HCT116 (cell line): ENCODE measurements around the gene PRKAG1. TPM values are rescaled to one million over a fixed set of nuclear protein-coding genes. Genes with fewer than 3 reads are reported as not detected.

Source experiments
- ATAC-seq: fragments of 200-7000 bp; cut with Tn5 transposase; 2 replicates; pipeline ENCODE4 v1.9.1; 2020; ENCODE audit warnings: mild to moderate bottlenecking, moderate library complexity
- BruUV-seq: library from RNA; stranded (reverse); fragments of 400-500 nt; replicated peaks from 2 replicates; lab custom pipeline; 2021; lab: Mats Ljungman, UMichigan
- CTCF ChIA-PET: fragments of 300-600 bp; sonication (Branson Sonifier 250); formaldehyde crosslinking; loops from one replicate; lab custom pipeline; 2021; ENCODE audit warnings: antibody characterized with exemption; lab: Charles Lee
- POLR2A ChIA-PET: fragments of 300-600, 350-600 bp; sonication (Branson Sonifier 250); formaldehyde crosslinking; loops from one replicate; lab custom pipeline; 2021; ENCODE audit warnings: antibody characterized with exemption; lab: Charles Lee
- RAD21 ChIA-PET, 2 experiments: fragments of 300-600 bp; sonication (Branson Sonifier 250); formaldehyde crosslinking; loops; one replicate each; lab custom pipeline; 2023; ENCODE audit warnings: low total read pairs in 2 of 2; ENCODE audit not compliant: uncharacterized antibody in 2 of 2, unreplicated experiment in 2 of 2, low non-redundant PET in 1 of 2; lab: Charles Lee
- DNase-seq: peaks from one replicate; pipeline ENCODE4 v3.0.0-alpha.2; 2010; ENCODE audit warnings: low read depth, low spot score
- H2AFZ ChIP-seq: fragments of 200-600 bp; shearing (Covaris generic), sonication (generic); 2 replicates; pipeline ENCODE4 v1.6.1; 2017; ENCODE audit warnings: low read depth, mixed run types, mixed read lengths, antibody characterized with exemption, low read length; ENCODE audit not compliant: poor library complexity, severe bottlenecking
- H3K27ac ChIP-seq: 2 replicates; pipeline ENCODE4 v1.5.1; 2012; ENCODE audit warnings: low read depth, low read length
- H3K27me3 ChIP-seq: fragments of 200-600 bp; sonication (generic); 2 replicates; pipeline ENCODE4 v1.6.1; 2016; ENCODE audit warnings: mixed run types, low read length, mixed read lengths; ENCODE audit not compliant: insufficient read depth
- H3K36me3 ChIP-seq, 2 experiments: fragments of 200-500 bp in 1 of 2; fragments of 200-600 bp in 1 of 2; sonication (Bioruptor generic) in 1 of 2; sonication (generic) in 1 of 2; 2 replicates each; pipeline versions ENCODE4 v1.5.1 to v1.6.1; 2014 to 2016; ENCODE audit warnings: low read length in 2 of 2, inconsistent platforms in 1 of 2, mixed read lengths in 1 of 2, mixed run types in 1 of 2; ENCODE audit not compliant: insufficient read depth in 2 of 2, control insufficient read depth in 1 of 2
- H3K4me1 ChIP-seq, 2 experiments: fragments of 200-600 bp in 1 of 2; sonication (generic) in 1 of 2; 2 replicates each; pipeline versions ENCODE4 v1.5.1 to v1.6.1; 2012 to 2017; ENCODE audit warnings: low read length in 2 of 2, inconsistent platforms in 1 of 2, mild to moderate bottlenecking in 1 of 2, mixed read lengths in 1 of 2, mixed run types in 1 of 2, moderate library complexity in 1 of 2; ENCODE audit not compliant: insufficient read depth in 2 of 2, control insufficient read depth in 1 of 2
- H3K4me2 ChIP-seq: fragments of 200-600 bp; sonication (generic); 2 replicates; pipeline ENCODE4 v1.6.1; 2017; ENCODE audit warnings: mixed run types, low read length, mixed read lengths
- H3K4me3 ChIP-seq, 2 experiments: fragments of 200-600 bp in 1 of 2; sonication (generic) in 1 of 2; replicated peaks in 1 of 2; 2 replicates each; pipeline ENCODE4 v1.5.1; 2011 to 2016; ENCODE audit warnings: low read length in 2 of 2, control low read depth in 1 of 2, low read depth in 1 of 2, mild to moderate bottlenecking in 1 of 2, mixed read lengths in 1 of 2, mixed run types in 1 of 2
- H3K79me2 ChIP-seq: fragments of 200-600 bp; sonication (generic); 2 replicates; pipeline ENCODE4 v1.6.1; 2017; ENCODE audit warnings: mild to moderate bottlenecking, mixed run types, low read length, moderate library complexity, mixed read lengths; ENCODE audit not compliant: insufficient read depth
- H3K9ac ChIP-seq: fragments of 200-600 bp; sonication (generic); 2 replicates; pipeline ENCODE4 v1.6.1; 2016; ENCODE audit warnings: low read length, mixed read lengths
- H3K9me2 ChIP-seq: fragments of 200-600 bp; sonication (generic), shearing (Covaris generic); 2 replicates; pipeline ENCODE4 v1.6.1; 2017; ENCODE audit warnings: mixed run types, mild to moderate bottlenecking, moderate library complexity; ENCODE audit not compliant: insufficient read depth
- H3K9me3 ChIP-seq, 2 experiments: fragments of 200-500 bp in 1 of 2; fragments of 200-600 bp in 1 of 2; sonication (Bioruptor generic) in 1 of 2; sonication (generic) in 1 of 2; 2 replicates each; pipeline ENCODE4 v1.6.1; 2014 to 2017; ENCODE audit warnings: low read length in 2 of 2, mixed read lengths in 2 of 2, inconsistent platforms in 1 of 2, low read depth in 1 of 2, mild to moderate bottlenecking in 1 of 2, mixed run types in 1 of 2, moderate library complexity in 1 of 2; ENCODE audit not compliant: control insufficient read depth in 1 of 2, insufficient read depth in 1 of 2
- H4K20me1 ChIP-seq: fragments of 200-600 bp; sonication (generic), shearing (Covaris generic); 2 replicates; pipeline ENCODE4 v1.6.1; 2017; ENCODE audit warnings: mixed run types, mild to moderate bottlenecking, moderate library complexity; ENCODE audit not compliant: insufficient read depth
- CEBPB ChIP-seq: IDR thresholded peaks from 2 replicates; pipeline ENCODE4 v1.6.1; 2012; ENCODE audit warnings: low read depth
- CTCF ChIP-seq, 3 experiments: fragments of 200-600 bp in 1 of 3; sonication (generic) in 1 of 3; IDR thresholded peaks in 2 of 3; conservative IDR thresholded peaks in 1 of 3; 2 replicates each; pipeline ENCODE4 v1.5.1; 2012 to 2017; ENCODE audit warnings: low read depth in 2 of 3, low read length in 2 of 3, antibody characterized with exemption in 1 of 3, borderline replicate concordance in 1 of 3, control low read depth in 1 of 3, mild to moderate bottlenecking in 1 of 3, mixed read lengths in 1 of 3, mixed run types in 1 of 3, moderate library complexity in 1 of 3; ENCODE audit not compliant: insufficient read depth in 1 of 3
- EGR1 ChIP-seq: IDR thresholded peaks from 2 replicates; pipeline ENCODE4 v1.6.1; 2012; ENCODE audit warnings: low read depth
- ELF1 ChIP-seq: IDR thresholded peaks from 2 replicates; pipeline ENCODE4 v1.6.1; 2012; ENCODE audit warnings: low read depth, borderline replicate concordance
- FOSL1 ChIP-seq: IDR thresholded peaks from 2 replicates; pipeline ENCODE4 v1.6.1; 2012; ENCODE audit warnings: low read depth
- POLR2A ChIP-seq: IDR thresholded peaks from 2 replicates; pipeline ENCODE4 v1.7.0; 2011; ENCODE audit warnings: borderline replicate concordance; ENCODE audit not compliant: insufficient read depth, insufficient read length; ENCODE audit errors: extremely low read depth
- POLR2AphosphoS5 ChIP-seq: IDR thresholded peaks from 2 replicates; pipeline ENCODE4 v1.6.1; 2011; ENCODE audit warnings: mild to moderate bottlenecking, low read depth, low read length, moderate library complexity
- RAD21 ChIP-seq: IDR thresholded peaks from 2 replicates; pipeline ENCODE4 v1.6.1; 2012; ENCODE audit warnings: low read depth, mild to moderate bottlenecking
- SIN3A ChIP-seq: IDR thresholded peaks from 2 replicates; pipeline ENCODE4 v1.6.1; 2012; ENCODE audit warnings: low read depth
- SRF ChIP-seq: IDR thresholded peaks from 2 replicates; pipeline ENCODE4 v1.6.1; 2012; ENCODE audit warnings: low read depth
- ZFX ChIP-seq: fragments of 450-650 bp; IDR thresholded peaks from 2 replicates; pipeline ENCODE4 v1.6.1; 2017
- intact Hi-C: fragments of 100-400 bp; cut with micrococcal nuclease; formaldehyde crosslinking; loops from 2 replicates; pipeline ENCODE4 v1.10.0; 2022
- total RNA-seq: library from RNA; stranded (reverse); gene quantifications from one replicate; pipeline ENCODE4 v1.2.1, GENCODE V29; 2021; ENCODE audit not compliant: unreplicated experiment
- TF ChIP-seq, protein P1 (sequence below): IDR thresholded peaks from 2 replicates; pipeline ENCODE4 v1.6.1; 2012

The PRKAG1 gene
- total RNA-seq, 1 experiment from 2014 or later: 64.6 TPM

GRCh38 chr12:49049566-49050224 lies 31.1 kb upstream of the PRKAG1 start:
- no peak for TF ChIP-seq POLR2AphosphoS5
- TF ChIP-seq CEBPB: no peak
- TF ChIP-seq RAD21: no peak
- TF ChIP-seq, protein P1, sequence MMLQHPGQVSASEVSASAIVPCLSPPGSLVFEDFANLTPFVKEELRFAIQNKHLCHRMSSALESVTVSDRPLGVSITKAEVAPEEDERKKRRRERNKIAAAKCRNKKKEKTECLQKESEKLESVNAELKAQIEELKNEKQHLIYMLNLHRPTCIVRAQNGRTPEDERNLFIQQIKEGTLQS: no peak
- TF ChIP-seq SRF: no peak
- TF ChIP-seq POLR2A: no peak
- TF ChIP-seq ELF1: no peak
- TF ChIP-seq SIN3A: no peak
- no peak for TF ChIP-seq ZFX
- TF ChIP-seq EGR1: no peak
- Histone ChIP-seq H3K4me3 (no peak overlapping the region), H3K79me2 (peaks cover 41% of the 10 kb centered on the region), H3K4me2 (no peak overlapping the region), H3K4me1 (peaks cover 0 to 4% of the 10 kb centered on the region in 2 experiments; a peak in 1 of 4 replicates), H3K27ac (no peak overlapping the region), H3K36me3 (peaks cover 64 to 74% of the 10 kb centered on the region in 2 experiments), H3K9me3 (no peaks in the 10 kb centered on the region), H2AFZ (no peak overlapping the region), H3K27me3 (no peaks in the 10 kb centered on the region), H4K20me1 (no peaks in the 10 kb centered on the region), H3K9me2 (no peaks in the 10 kb centered on the region), H3K9ac (no peak overlapping the region)
- POLR2A ChIA-PET: no interaction called here
- CTCF ChIA-PET: no interaction called here
- BruUV-seq: no TSS peak
- RAD21 ChIA-PET: no interaction called here
- intact Hi-C loops: no loop called here
- no peak for DNase-seq
- no peak for ATAC-seq

DNA sequence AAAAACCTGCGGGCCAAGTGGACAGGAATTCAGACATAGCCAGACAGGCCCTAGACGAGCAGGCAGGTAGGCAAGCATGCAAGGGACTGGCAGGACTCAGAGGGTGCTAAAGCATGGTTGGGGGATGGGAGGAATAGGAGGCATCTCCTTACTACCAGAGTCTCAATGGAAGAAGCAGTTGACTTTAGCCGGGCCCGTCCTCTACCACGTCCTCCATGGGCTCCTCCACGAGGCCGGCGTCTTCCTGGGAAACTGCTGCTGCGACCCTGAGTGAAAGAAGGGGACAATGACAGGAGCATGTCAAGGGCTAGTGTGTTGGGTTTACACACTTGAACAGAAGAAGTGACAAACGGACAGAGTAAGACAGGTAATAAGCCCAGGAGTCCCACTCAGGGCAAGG lies 30.4 kb upstream of the PRKAG1 start:
- ChIA-PET POLR2A (no interaction called here), CTCF (no interaction called here), RAD21 (no interaction called here)
- TF ChIP-seq POLR2A (no peak), FOSL1 (no peak), CTCF (IDR thresholded peaks at IDR 0.05 in 2 of 3, conservative IDR thresholded peaks at IDR 0.05 in 1 of 3; ENCODE audit: borderline replicate concordance in 1 of 3, insufficient read depth in 1 of 3, low read depth in 2 of 3, low read length in 2 of 3) (no peak), POLR2AphosphoS5 (no peak), ELF1 (no peak)
- ATAC-seq (no peak), DNase-seq (no peak)
- no peaks in the 10 kb centered on the region for H3K9me3 ChIP-seq
- peaks cover 0 to 4% of the 10 kb centered on the region in 2 experiments; a peak in 1 of 4 replicates for H3K4me1 ChIP-seq
- H4K20me1 ChIP-seq: no peaks in the 10 kb centered on the region
- H3K9me2 ChIP-seq: no peaks in the 10 kb centered on the region
- H3K9ac ChIP-seq: no peak overlapping the region
- H3K27ac ChIP-seq: no peak overlapping the region
- no peak overlapping the region for H3K4me2 ChIP-seq
- H2AFZ ChIP-seq: no peak overlapping the region
- BruUV-seq: no TSS peak
- H3K79me2 ChIP-seq: peaks cover 33% of the 10 kb centered on the region; the same call in 1 of the 2 replicates
- peaks cover 63 to 80% of the 10 kb centered on the region in 2 experiments for H3K36me3 ChIP-seq
- H3K4me3 ChIP-seq: no peak overlapping the region
- H3K27me3 ChIP-seq: no peaks in the 10 kb centered on the region
- intact Hi-C loops: no loop called here
